Neural cell (in vitro differentiated cells): ENCODE data around the gene BCL11B.

Experiments used
- CTCF ChIP-seq: fragments of 450-650 bp; IDR thresholded peaks from 2 replicates; pipeline ENCODE4 v1.5.1; 2014; ENCODE audit warnings: antibody characterized with exemption, mild to moderate bottlenecking, moderate library complexity; ENCODE audit not compliant: poor library complexity, severe bottlenecking
- POLR2AphosphoS5 ChIP-seq: IDR thresholded peaks from 2 replicates; pipeline ENCODE4 v1.6.1; 2012
- RAD21 ChIP-seq: fragments of 450-650 bp; conservative IDR thresholded peaks from 2 replicates; pipeline ENCODE4 v1.6.1; 2014; ENCODE audit warnings: antibody characterized with exemption, mild to moderate bottlenecking, moderate library complexity
- REST ChIP-seq: IDR thresholded peaks from 2 replicates; pipeline ENCODE4 v1.6.1; 2012; ENCODE audit warnings: borderline replicate concordance
- SMC3 ChIP-seq: fragments of 450-650 bp; conservative IDR thresholded peaks from 2 replicates; pipeline ENCODE4 v1.6.1; 2014; ENCODE audit warnings: antibody characterized with exemption, mild to moderate bottlenecking, moderate library complexity; ENCODE audit not compliant: poor library complexity

- TF ChIP-seq POLR2AphosphoS5: no peak
- TF ChIP-seq SMC3: no peak
- TF ChIP-seq REST: no peak
- TF ChIP-seq CTCF: no peak
- no peak for TF ChIP-seq RAD21
Measured at GRCh38 chr14:99238216-99238615, 33.8 kb downstream of the BCL11B start.
